Mesodermal cell (in vitro differentiated cells): ENCODE data around the gene DDX5. TPM values are rescaled to one million over a fixed set of nuclear protein-coding genes. Genes with fewer than 3 reads are reported as not detected.

ENCODE experiments used
- H3K27ac ChIP-seq: 2 replicates; pipeline ENCODE4 v1.7.0; 2013; ENCODE audit warnings: mild to moderate bottlenecking, low read depth, low read length, moderate library complexity; ENCODE audit not compliant: severe bottlenecking
- H3K36me3 ChIP-seq: 2 replicates; pipeline ENCODE4 v1.7.1; 2013; ENCODE audit warnings: mild to moderate bottlenecking, low read length, moderate library complexity; ENCODE audit not compliant: control insufficient read depth, insufficient read depth
- H3K4me1 ChIP-seq: one replicate; pipeline ENCODE4 v1.7.1; 2013; ENCODE audit warnings: mild to moderate bottlenecking, low read length; ENCODE audit not compliant: insufficient read depth, control insufficient read depth, poor library complexity, severe bottlenecking
- H3K4me3 ChIP-seq: 2 replicates; pipeline ENCODE4 v1.7.0; 2013; ENCODE audit warnings: low read length, control low read depth, mild to moderate bottlenecking; ENCODE audit not compliant: insufficient read depth, poor library complexity, severe bottlenecking; ENCODE audit errors: extremely low read depth
- H3K9me3 ChIP-seq: 2 replicates; pipeline ENCODE4 v1.7.1; 2013; ENCODE audit warnings: mild to moderate bottlenecking, low read length, moderate library complexity; ENCODE audit not compliant: control insufficient read depth
- WGBS, 2 experiments: methylation state at CpG; one replicate each; pipeline ENCODE4 v1.1.5; 2013; ENCODE audit warnings: missing lambda C conversion rate in 2 of 2; ENCODE audit not compliant: insufficient coverage in 2 of 2; 5-methylcytosine and 5-hydroxymethylcytosine counted together
- polyA plus RNA-seq, 2 experiments: library from polyadenylated mRNA; stranded (reverse); fragments of 50-300 nt; gene quantifications; one replicate each; pipeline ENCODE4 v1.2.3, GENCODE V29; 2013

Gene DDX5
- polyA plus RNA-seq (2013, experiment 1 of 2), result 516 TPM
- polyA plus RNA-seq (2013, experiment 2 of 2), result 561 TPM

- no peaks in the 10 kb centered on the region for H3K9me3 ChIP-seq
- WGBS, 2 experiments, result 0 to 1% methylated on average over 25 to 29 of the region's 31 CpGs
- H3K27ac ChIP-seq, result peak within 1 kb of the TSS; percentile 98
- H3K4me1 ChIP-seq, result peaks cover 29% of the 10 kb centered on the region
- H3K4me3 ChIP-seq, result peak within 1 kb of the TSS; percentile 98
- peaks cover 62% of the 10 kb centered on the region for H3K36me3 ChIP-seq
These were observed at the start of gene DDX5 for GRCh38 chr17:64506201-64506575. TSS of gene DDX5 (minus strand) at chr17:64506289. CDS start at chr17:64506119, 170 bp downstream.

GRCh38 chr17:64555281-64555680, 49.2 kb upstream of the DDX5 start:
- WGBS, 2 experiments, result 83 to 100% methylated on average over 2 of the region's 4 CpGs
- Histone ChIP-seq H3K9me3 (no peaks in the 10 kb centered on the region), H3K27ac (no peak overlapping the region), H3K36me3 (peaks cover 91% of the 10 kb centered on the region), H3K4me3 (no peak overlapping the region), H3K4me1 (no peaks in the 10 kb centered on the region)

- H3K36me3 ChIP-seq, result peaks cover 92% of the 10 kb centered on the region
- no peaks in the 10 kb centered on the region for H3K4me1 ChIP-seq
- H3K9me3 ChIP-seq, result no peaks in the 10 kb centered on the region
- no peak overlapping the region for H3K4me3 ChIP-seq
- H3K27ac ChIP-seq, result no peak overlapping the region
These were observed 48.0 kb upstream of the DDX5 start for GRCh38 chr17:64554028-64554637.

GRCh38 chr17:64551461-64551860, 45.4 kb upstream of the DDX5 start:
- no peaks in the 10 kb centered on the region for H3K9me3 ChIP-seq
- no peaks in the 10 kb centered on the region for H3K4me1 ChIP-seq
- no peak overlapping the region for H3K4me3 ChIP-seq
- H3K27ac ChIP-seq, result no peak overlapping the region
- peaks cover 97% of the 10 kb centered on the region for H3K36me3 ChIP-seq
- WGBS, 2 experiments, result 100% methylated on average over 1 of the region's 5 CpGs; no CpG with 5 or more reads in 1 of the 2 experiments

GRCh38 chr17:64547319-64547718, 41.2 kb upstream of the DDX5 start:
- H3K36me3 ChIP-seq, result peaks cover 91% of the 10 kb centered on the region
- no peaks in the 10 kb centered on the region for H3K9me3 ChIP-seq
- H3K4me3 ChIP-seq, result no peak overlapping the region
- peak overlapping the region; percentile 11 for H3K27ac ChIP-seq
- H3K4me1 ChIP-seq, result no peaks in the 10 kb centered on the region
- 60 to 70% methylated on average over 9 to 10 of the region's 10 CpGs for WGBS, 2 experiments

GRCh38 chr17:64546716-64547115, 40.6 kb upstream of the DDX5 start:
- Histone ChIP-seq H3K27ac (peak overlapping the region; percentile 11), H3K36me3 (peaks cover 92% of the 10 kb centered on the region), H3K4me1 (no peaks in the 10 kb centered on the region), H3K9me3 (no peaks in the 10 kb centered on the region), H3K4me3 (no peak overlapping the region)
- WGBS, 2 experiments, result 100% methylated on average over 1 to 5 of the region's 7 CpGs

- Histone ChIP-seq H3K27ac (peak overlapping the region; percentile 3), H3K4me1 (no peaks in the 10 kb centered on the region), H3K4me3 (no peak overlapping the region), H3K36me3 (peaks cover 91% of the 10 kb centered on the region), H3K9me3 (no peaks in the 10 kb centered on the region)
- no CpG with 5 or more reads among the region's 2 CpGs for WGBS, 2 experiments
These were observed 38.7 kb upstream of the DDX5 start for GRCh38 chr17:64544742-64545141.

GRCh38 chr17:64540118-64540776, 34.2 kb upstream of the DDX5 start:
- H3K36me3 ChIP-seq, result peaks cover 85% of the 10 kb centered on the region
- 96% methylated on average over 4 of the region's 5 CpGs; no CpG with 5 or more reads in 1 of the 2 experiments for WGBS, 2 experiments
- no peaks in the 10 kb centered on the region for H3K4me1 ChIP-seq
- no peak overlapping the region for H3K4me3 ChIP-seq
- no peaks in the 10 kb centered on the region for H3K9me3 ChIP-seq
- H3K27ac ChIP-seq, result no peak overlapping the region

GRCh38 chr17:64538508-64539130, 32.5 kb upstream of the DDX5 start:
- no peaks in the 10 kb centered on the region for H3K4me1 ChIP-seq
- H3K27ac ChIP-seq, result peak overlapping the region; percentile 24
- H3K9me3 ChIP-seq, result no peaks in the 10 kb centered on the region
- no peak overlapping the region for H3K4me3 ChIP-seq
- 93 to 97% methylated on average over 7 of the region's 7 CpGs for whole genome bisulfite sequencing, 2 experiments
- H3K36me3 ChIP-seq, result peaks cover 82% of the 10 kb centered on the region

GRCh38 chr17:64537488-64537887, 31.4 kb upstream of the DDX5 start:
- Histone ChIP-seq H3K27ac (no peak overlapping the region), H3K4me1 (no peaks in the 10 kb centered on the region), H3K4me3 (no peak overlapping the region), H3K36me3 (peaks cover 88% of the 10 kb centered on the region), H3K9me3 (no peaks in the 10 kb centered on the region)
- WGBS, 2 experiments, result 85 to 100% methylated on average over 2 to 4 of the region's 5 CpGs

- WGBS, 2 experiments, result 100% methylated on average over 1 of the region's 2 CpGs; no CpG with 5 or more reads in 1 of the 2 experiments
- Histone ChIP-seq H3K36me3 (peaks cover 88% of the 10 kb centered on the region), H3K9me3 (no peaks in the 10 kb centered on the region), H3K4me3 (no peak overlapping the region), H3K4me1 (no peaks in the 10 kb centered on the region), H3K27ac (peak overlapping the region; percentile 25)
These were observed 30.8 kb upstream of the DDX5 start for GRCh38 chr17:64536913-64537312.
